Heart left ventricle (tissue), 13 donors: ENCODE results near the gene GATAD1.

ENCODE experiments used
- CTCF ChIP-seq, 12 donors: fragments of 200-600 bp; sonication (generic) in 4 of 12; IDR thresholded peaks; one replicate each; pipeline versions ENCODE4 v1.5.0 to v1.8.0; 2018 to 2022; ENCODE audit warnings: antibody characterized with exemption in 12 of 12, mild to moderate bottlenecking in 5 of 12
- POLR2A ChIP-seq, 2 donors: fragments of 450-650 bp; IDR thresholded peaks; one replicate each; pipeline ENCODE4 v1.6.1; 2017; ENCODE audit warnings: antibody characterized with exemption in 2 of 2, mild to moderate bottlenecking in 2 of 2, moderate library complexity in 2 of 2
- donor health status: ischemic (EF 13 %, LVEDD 7.1; RV severe dilation, severe dysfunction).
- donor health status: DM: no; HTN: yes; CAD: no.
- donor health status: DM: no; HTN: no; CAD: no.
- donor health status: ischemic (EF 25% LVEDD 6.9; RV normal size, moderate dysfunction).
- donor health status: ischemic (EF 25% LVEDD 5.7; RV mildly dilated, moderate dysfunction).
- donor health status: ischemic (EF 35%, LVEDD 5.7; RV mildly dilated, moderate dysfunction).
- donor health status: nonischemic (EF 11% LVEDD 7.7; RV severe dilation, severe dysfunction).
- donor health status: DM: yes; HTN: yes; CAD: no.
- donor health status: PGD.
- donor health status: ischemic (EF 29% LVEDD 5.4; RV normal size, mild dysfunction).
- donor health status: nonischemic (EF 23%, LVEDD 6.1; RV moderate dilation, normal function).

GRCh38 chr7:92413550-92413949 lies 33.7 kb upstream of the GATAD1 start:
- no peak for TF ChIP-seq POLR2A (IDR thresholded peaks at IDR 0.05)
- no peak for TF ChIP-seq CTCF (IDR thresholded peaks at IDR 0.05)
